ENCODE results near the gene NGF. TPM values are rescaled to one million over a fixed set of nuclear protein-coding genes. Genes with fewer than 3 reads are reported as not detected.

NGF gene
- total and polyA plus RNA-seq, 2 experiments from 2014 or later: 0.37 to 2.6 TPM

- 80% methylated on average over 3 of the region's 3 CpGs for WGBS (ENCODE audit: low lambda C conversion rate, missing lambda C conversion rate)
- Histone ChIP-seq H3K4me2 (no peak overlapping the region), H3K9me2 (replicated peaks; ENCODE audit: insufficient read depth) (no peaks in the 10 kb centered on the region), H3K27ac (no peak overlapping the region), H3K27me3 (no peaks in the 10 kb centered on the region), H3K79me2 (no peaks in the 10 kb centered on the region), H3K9me3 (ENCODE audit: low read depth) (no peaks in the 10 kb centered on the region), H3K4me3 (no peak overlapping the region), H3K36me3 (replicated peaks; ENCODE audit: insufficient read depth, low read depth) (no peaks in the 10 kb centered on the region), H2AFZ (no peak overlapping the region), H3K4me1 (ENCODE audit: insufficient read depth) (peaks cover 21% of the 10 kb centered on the region), H4K20me1 (ENCODE audit: insufficient read depth, poor library complexity, severe bottlenecking) (no peaks in the 10 kb centered on the region)
- no peak for DNase-seq (ENCODE audit: low spot score)
- TF ChIP-seq EZH2 (IDR thresholded peaks at IDR 0.05; ENCODE audit: borderline replicate concordance): no peak
- no peak for TF ChIP-seq EZH2phosphoT487 (IDR thresholded peaks at IDR 0.05; ENCODE audit: low read depth, severe bottlenecking, unreplicated experiment)
- TF ChIP-seq CTCF (IDR thresholded peaks at IDR 0.05; ENCODE audit: poor library complexity): no peak
Observed at GRCh38 chr1:115288591-115289198, 49.4 kb downstream of the NGF start.

- no peak overlapping the region for H3K4me2 ChIP-seq
- no peaks in the 10 kb centered on the region for H3K9me3 ChIP-seq (ENCODE audit: low read depth)
- H3K9me2 ChIP-seq (replicated peaks; ENCODE audit: insufficient read depth): no peaks in the 10 kb centered on the region
- no peaks in the 10 kb centered on the region for H3K79me2 ChIP-seq
- no peak for DNase-seq (ENCODE audit: low spot score)
- H3K4me3 ChIP-seq: no peak overlapping the region
- no peak for TF ChIP-seq EZH2 (IDR thresholded peaks at IDR 0.05; ENCODE audit: borderline replicate concordance)
- TF ChIP-seq EZH2phosphoT487 (IDR thresholded peaks at IDR 0.05; ENCODE audit: low read depth, severe bottlenecking, unreplicated experiment): no peak
- H4K20me1 ChIP-seq (ENCODE audit: insufficient read depth, poor library complexity, severe bottlenecking): no peaks in the 10 kb centered on the region
- no peaks in the 10 kb centered on the region for H3K36me3 ChIP-seq (replicated peaks; ENCODE audit: insufficient read depth, low read depth)
- peaks cover 21% of the 10 kb centered on the region for H3K4me1 ChIP-seq (ENCODE audit: insufficient read depth)
- no peak overlapping the region for H3K27ac ChIP-seq
- 96% methylated on average over 29 of the region's 30 CpGs for WGBS (ENCODE audit: low lambda C conversion rate, missing lambda C conversion rate)
- H2AFZ ChIP-seq: no peak overlapping the region
- no peaks in the 10 kb centered on the region for H3K27me3 ChIP-seq
Observed at GRCh38 chr1:115286431-115287205, 51.4 kb downstream of the NGF start.

GRCh38 chr1:115284209-115284608, 53.8 kb downstream of the NGF start:
- H3K27ac ChIP-seq: no peak overlapping the region
- H2AFZ ChIP-seq: no peak overlapping the region
- no peaks in the 10 kb centered on the region for H3K9me2 ChIP-seq (replicated peaks; ENCODE audit: insufficient read depth)
- H3K4me2 ChIP-seq: no peak overlapping the region
- peaks cover 30% of the 10 kb centered on the region for H3K4me1 ChIP-seq (ENCODE audit: insufficient read depth)
- no peaks in the 10 kb centered on the region for H3K27me3 ChIP-seq
- 91% methylated on average over 6 of the region's 6 CpGs for WGBS (ENCODE audit: low lambda C conversion rate, missing lambda C conversion rate)
- H3K4me3 ChIP-seq: no peak overlapping the region
- no peaks in the 10 kb centered on the region for H4K20me1 ChIP-seq (ENCODE audit: insufficient read depth, poor library complexity, severe bottlenecking)
- no peaks in the 10 kb centered on the region for H3K9me3 ChIP-seq (ENCODE audit: low read depth)
- TF ChIP-seq EZH2phosphoT487 (IDR thresholded peaks at IDR 0.05; ENCODE audit: low read depth, severe bottlenecking, unreplicated experiment) (no peak), EZH2 (IDR thresholded peaks at IDR 0.05; ENCODE audit: borderline replicate concordance) (no peak), CTCF (IDR thresholded peaks at IDR 0.05; ENCODE audit: poor library complexity) (no peak)
- no peaks in the 10 kb centered on the region for H3K36me3 ChIP-seq (replicated peaks; ENCODE audit: insufficient read depth, low read depth)
- DNase-seq (ENCODE audit: low spot score): no peak
- no peaks in the 10 kb centered on the region for H3K79me2 ChIP-seq

GRCh38 chr1:115283681-115284146, 54.3 kb downstream of the NGF start:
- Histone ChIP-seq H3K27me3 (no peaks in the 10 kb centered on the region), H3K27ac (no peak overlapping the region), H3K36me3 (replicated peaks; ENCODE audit: insufficient read depth, low read depth) (no peaks in the 10 kb centered on the region), H4K20me1 (ENCODE audit: insufficient read depth, poor library complexity, severe bottlenecking) (no peaks in the 10 kb centered on the region), H3K4me2 (no peak overlapping the region), H3K9me2 (replicated peaks; ENCODE audit: insufficient read depth) (no peaks in the 10 kb centered on the region), H3K9me3 (ENCODE audit: low read depth) (no peaks in the 10 kb centered on the region), H3K79me2 (no peaks in the 10 kb centered on the region), H2AFZ (no peak overlapping the region), H3K4me1 (ENCODE audit: insufficient read depth) (peaks cover 28% of the 10 kb centered on the region), H3K4me3 (no peak overlapping the region)
- TF ChIP-seq EZH2phosphoT487 (IDR thresholded peaks at IDR 0.05; ENCODE audit: low read depth, severe bottlenecking, unreplicated experiment) (no peak), EZH2 (IDR thresholded peaks at IDR 0.05; ENCODE audit: borderline replicate concordance) (no peak), CTCF (IDR thresholded peaks at IDR 0.05; ENCODE audit: poor library complexity) (no peak)
- 97% methylated on average over 20 of the region's 20 CpGs for WGBS (ENCODE audit: low lambda C conversion rate, missing lambda C conversion rate)
- no peak for DNase-seq (ENCODE audit: low spot score)
